ENCODE measurements around the gene SET. TPM values are rescaled to one million over a fixed set of nuclear protein-coding genes. Genes with fewer than 3 reads are reported as not detected.
A peak's percentile ranks its signal among the peaks of the same experiment; 100 is the strongest.

SET gene
- total RNA-seq, 2 donors from 2014 or later: 762 to 795 TPM

DNA sequence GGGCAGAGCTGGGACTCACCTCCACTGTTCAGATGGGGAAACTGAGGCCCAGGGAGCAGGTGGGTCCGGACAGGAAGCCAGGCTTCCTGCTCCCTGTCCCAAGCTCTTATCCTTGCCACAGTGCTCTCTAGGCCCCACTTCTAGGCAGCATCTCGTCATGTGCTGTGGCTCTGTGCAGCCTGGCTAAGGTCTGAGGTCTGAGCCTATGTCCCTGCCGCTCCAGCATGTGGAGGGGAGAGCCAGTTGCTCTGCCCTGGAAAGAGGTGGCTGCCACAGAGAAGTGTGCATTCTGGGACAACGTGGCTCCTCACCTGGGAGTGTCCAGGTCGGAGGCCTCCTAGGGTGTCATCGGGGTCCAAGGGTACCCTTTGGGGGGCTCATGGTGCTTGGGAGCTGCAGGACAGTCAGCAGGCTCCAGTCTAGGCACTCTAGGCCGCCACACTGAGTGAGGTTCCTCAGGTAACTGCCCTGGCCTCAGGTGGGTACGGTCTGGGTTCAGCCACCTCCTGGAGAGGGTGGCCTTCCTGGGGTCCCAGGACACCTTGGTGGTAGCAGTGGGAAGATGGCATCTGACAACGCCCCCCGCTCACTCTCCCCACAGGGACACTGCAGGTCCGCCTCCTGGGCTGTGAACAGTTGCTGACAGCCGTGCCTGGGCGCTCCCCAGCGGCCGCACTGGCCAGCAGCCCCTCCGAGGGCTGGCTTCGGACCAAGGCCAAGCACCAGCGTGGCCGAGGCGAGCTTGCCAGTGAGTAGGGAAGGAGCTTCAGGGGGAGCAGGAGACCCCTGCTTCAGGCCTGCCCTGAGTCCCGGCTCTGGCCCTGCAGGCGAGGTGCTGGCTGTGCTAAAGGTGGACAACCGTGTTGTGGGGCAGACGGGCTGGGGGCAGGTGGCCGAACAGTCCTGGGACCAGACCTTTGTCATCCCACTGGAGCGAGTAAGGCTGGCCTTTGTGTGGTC is 23.7 kb downstream of the SET start:
- Histone ChIP-seq H3K4me1 (ENCODE audit: control insufficient read depth, insufficient read depth, low read length) (no peaks in the 10 kb centered on the region), H3K27ac (ENCODE audit: low read depth, low read length) (no peak overlapping the region), H3K4me3 (ENCODE audit: low read length) (no peak overlapping the region), H3K9ac (ENCODE audit: extremely low read depth, low read length, poor library complexity, severe bottlenecking) (no peak overlapping the region), H3K9me3 (ENCODE audit: control insufficient read depth, low read length) (no peaks in the 10 kb centered on the region), H3K36me3 (ENCODE audit: control insufficient read depth, insufficient read depth, low read length) (peaks cover 16% of the 10 kb centered on the region), H3K27me3 (ENCODE audit: control insufficient read depth, insufficient read depth, low read length, poor library complexity, severe bottlenecking) (no peaks in the 10 kb centered on the region)
- no peaks in the 10 kb centered on the region for H3K27me3 Mint-ChIP-seq (ENCODE audit: insufficient read depth)
- peaks cover 29% of the 10 kb centered on the region for H3K36me3 Mint-ChIP-seq (ENCODE audit: low read depth)
- no peak overlapping the region for H3K4me3 Mint-ChIP-seq
- H3K27ac Mint-ChIP-seq: no peak overlapping the region
- DNase-seq: peak; percentile 38
- 94 to 98% methylated on average over 17 to 26 of the region's 26 CpGs for WGBS, 2 experiments (ENCODE audit: insufficient coverage in 1 of 2, insufficient read length in 1 of 2)
- TF ChIP-seq, protein P1, sequence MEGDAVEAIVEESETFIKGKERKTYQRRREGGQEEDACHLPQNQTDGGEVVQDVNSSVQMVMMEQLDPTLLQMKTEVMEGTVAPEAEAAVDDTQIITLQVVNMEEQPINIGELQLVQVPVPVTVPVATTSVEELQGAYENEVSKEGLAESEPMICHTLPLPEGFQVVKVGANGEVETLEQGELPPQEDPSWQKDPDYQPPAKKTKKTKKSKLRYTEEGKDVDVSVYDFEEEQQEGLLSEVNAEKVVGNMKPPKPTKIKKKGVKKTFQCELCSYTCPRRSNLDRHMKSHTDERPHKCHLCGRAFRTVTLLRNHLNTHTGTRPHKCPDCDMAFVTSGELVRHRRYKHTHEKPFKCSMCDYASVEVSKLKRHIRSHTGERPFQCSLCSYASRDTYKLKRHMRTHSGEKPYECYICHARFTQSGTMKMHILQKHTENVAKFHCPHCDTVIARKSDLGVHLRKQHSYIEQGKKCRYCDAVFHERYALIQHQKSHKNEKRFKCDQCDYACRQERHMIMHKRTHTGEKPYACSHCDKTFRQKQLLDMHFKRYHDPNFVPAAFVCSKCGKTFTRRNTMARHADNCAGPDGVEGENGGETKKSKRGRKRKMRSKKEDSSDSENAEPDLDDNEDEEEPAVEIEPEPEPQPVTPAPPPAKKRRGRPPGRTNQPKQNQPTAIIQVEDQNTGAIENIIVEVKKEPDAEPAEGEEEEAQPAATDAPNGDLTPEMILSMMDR (conservative IDR thresholded peaks at IDR 0.05): no peak
- no peaks in the 10 kb centered on the region for H3K4me1 Mint-ChIP-seq
- H3K9me3 Mint-ChIP-seq: no peaks in the 10 kb centered on the region

DNA sequence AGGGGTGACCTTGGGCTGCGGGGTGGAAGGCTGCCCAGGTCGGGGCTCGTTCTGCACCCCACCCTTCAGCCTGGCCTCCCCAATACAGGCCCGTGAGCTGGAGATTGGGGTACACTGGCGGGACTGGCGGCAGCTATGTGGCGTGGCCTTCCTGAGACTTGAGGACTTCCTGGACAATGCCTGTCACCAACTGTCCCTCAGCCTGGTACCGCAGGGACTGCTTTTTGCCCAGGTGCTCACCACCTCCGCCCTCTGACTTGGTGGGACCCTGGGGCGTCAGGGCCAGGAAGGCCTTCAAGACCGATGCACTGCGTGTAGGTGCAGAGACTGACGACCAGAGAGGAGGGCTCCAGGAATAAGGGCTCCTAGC is 24.4 kb downstream of the SET start:
- 92 to 97% methylated on average over 13 of the region's 13 CpGs for WGBS, 2 experiments (ENCODE audit: insufficient coverage in 1 of 2, insufficient read length in 1 of 2)
- TF ChIP-seq, protein P1 (conservative IDR thresholded peaks at IDR 0.05): no peak
- no peak overlapping the region for H3K4me3 ChIP-seq (ENCODE audit: low read length)
- no peaks in the 10 kb centered on the region for H3K4me1 Mint-ChIP-seq
- DNase-seq: peak; percentile 30
- peaks cover 31% of the 10 kb centered on the region for H3K36me3 Mint-ChIP-seq (ENCODE audit: low read depth)
- no peaks in the 10 kb centered on the region for H3K4me1 ChIP-seq (ENCODE audit: control insufficient read depth, insufficient read depth, low read length)
- H3K9ac ChIP-seq (ENCODE audit: extremely low read depth, low read length, poor library complexity, severe bottlenecking): no peak overlapping the region
- H3K27ac ChIP-seq (ENCODE audit: low read depth, low read length): no peak overlapping the region
- H3K27ac Mint-ChIP-seq: no peak overlapping the region
- H3K9me3 Mint-ChIP-seq: no peaks in the 10 kb centered on the region
- no peaks in the 10 kb centered on the region for H3K27me3 Mint-ChIP-seq (ENCODE audit: insufficient read depth)
- no peaks in the 10 kb centered on the region for H3K9me3 ChIP-seq (ENCODE audit: control insufficient read depth, low read length)
- H3K36me3 ChIP-seq (ENCODE audit: control insufficient read depth, insufficient read depth, low read length): peaks cover 16% of the 10 kb centered on the region
- H3K27me3 ChIP-seq (ENCODE audit: control insufficient read depth, insufficient read depth, low read length, poor library complexity, severe bottlenecking): no peaks in the 10 kb centered on the region
- H3K4me3 Mint-ChIP-seq: no peak overlapping the region

DNA sequence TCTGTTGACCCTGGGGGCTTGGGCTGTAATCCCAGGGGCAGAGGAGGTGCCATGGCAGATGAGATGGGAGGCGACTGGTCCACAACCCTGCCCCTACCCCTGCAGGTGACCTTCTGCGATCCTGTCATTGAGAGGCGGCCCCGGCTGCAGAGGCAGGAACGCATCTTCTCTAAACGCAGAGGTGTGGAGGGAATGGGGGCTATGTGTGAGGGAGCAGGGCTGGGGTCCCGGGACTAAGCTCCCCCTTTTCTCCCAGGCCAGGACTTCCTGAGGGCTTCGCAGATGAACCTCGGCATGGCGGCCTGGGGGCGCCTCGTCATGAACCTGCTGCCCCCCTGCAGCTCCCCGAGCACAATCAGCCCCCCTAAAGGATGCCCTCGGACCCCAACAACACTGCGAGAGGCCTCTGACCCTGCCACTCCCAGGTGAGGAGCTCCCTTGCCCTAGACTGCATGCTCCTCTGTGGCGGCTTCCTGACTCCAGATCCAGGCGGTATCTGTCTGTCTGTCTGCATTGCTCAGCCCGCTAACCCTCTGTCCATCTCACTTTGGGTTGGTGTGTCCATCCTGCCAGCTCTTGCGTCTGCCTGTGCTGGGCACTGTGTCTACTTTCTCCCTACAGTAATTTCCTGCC is 25.0 kb downstream of the SET start:
- peak; percentile 34 for DNase-seq
- WGBS, 2 experiments (ENCODE audit: insufficient coverage in 1 of 2, insufficient read length in 1 of 2): 95% methylated on average over 12 to 19 of the region's 19 CpGs
- H3K27ac ChIP-seq (ENCODE audit: low read depth, low read length): no peak overlapping the region
- no peak overlapping the region for H3K4me3 ChIP-seq (ENCODE audit: low read length)
- Mint-ChIP-seq H3K9me3 (no peaks in the 10 kb centered on the region), H3K4me3 (no peak overlapping the region), H3K36me3 (ENCODE audit: low read depth) (peaks cover 28% of the 10 kb centered on the region), H3K27ac (no peak overlapping the region), H3K27me3 (ENCODE audit: insufficient read depth) (no peaks in the 10 kb centered on the region), H3K4me1 (no peaks in the 10 kb centered on the region)
- no peaks in the 10 kb centered on the region for H3K9me3 ChIP-seq (ENCODE audit: control insufficient read depth, low read length)
- H3K27me3 ChIP-seq (ENCODE audit: control insufficient read depth, insufficient read depth, low read length, poor library complexity, severe bottlenecking): no peaks in the 10 kb centered on the region
- no peak overlapping the region for H3K9ac ChIP-seq (ENCODE audit: extremely low read depth, low read length, poor library complexity, severe bottlenecking)
- TF ChIP-seq, protein P1 (conservative IDR thresholded peaks at IDR 0.05): no peak
- H3K4me1 ChIP-seq (ENCODE audit: control insufficient read depth, insufficient read depth, low read length): no peaks in the 10 kb centered on the region
- peaks cover 16% of the 10 kb centered on the region for H3K36me3 ChIP-seq (ENCODE audit: control insufficient read depth, insufficient read depth, low read length)
